ENCODE data around the gene PPCDC.

The PPCDC gene, protein sequence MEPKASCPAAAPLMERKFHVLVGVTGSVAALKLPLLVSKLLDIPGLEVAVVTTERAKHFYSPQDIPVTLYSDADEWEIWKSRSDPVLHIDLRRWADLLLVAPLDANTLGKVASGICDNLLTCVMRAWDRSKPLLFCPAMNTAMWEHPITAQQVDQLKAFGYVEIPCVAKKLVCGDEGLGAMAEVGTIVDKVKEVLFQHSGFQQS

DNA sequence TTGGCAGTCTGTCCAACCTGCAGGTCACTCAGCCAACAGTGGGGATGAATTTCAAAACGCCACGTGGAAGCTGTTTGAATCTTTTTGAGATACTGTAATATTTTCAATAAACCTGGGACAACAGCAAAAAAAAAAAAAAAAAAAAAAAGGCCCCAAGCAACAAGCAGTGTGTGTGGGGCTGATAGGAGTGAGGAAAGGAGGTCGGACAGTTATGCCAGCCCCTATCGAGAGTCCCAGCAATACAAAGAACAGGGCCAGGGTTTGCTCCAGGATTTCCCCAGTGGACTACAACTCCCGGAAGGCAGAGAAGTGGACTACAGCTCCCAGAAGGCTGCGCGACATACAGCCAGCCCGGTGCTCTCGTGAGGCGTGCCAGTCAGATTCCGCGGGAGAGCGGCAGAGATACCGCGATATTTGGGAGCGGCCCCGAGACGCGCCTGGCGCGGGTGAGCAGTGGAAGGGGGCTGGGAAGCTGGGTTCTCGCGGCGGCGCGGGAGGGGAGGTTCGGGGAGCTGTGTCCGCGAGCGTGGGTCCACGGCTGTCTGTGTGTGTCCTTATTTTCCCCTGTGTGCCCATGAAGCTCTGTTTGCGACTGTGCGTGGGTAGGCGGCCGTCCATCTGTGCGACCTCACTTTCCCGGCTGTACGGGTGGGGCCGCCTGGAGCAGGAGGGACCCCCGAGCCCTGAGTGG is at the start of gene PPCDC:
PPCDC (plus strand) TSS at position 410 of the 691 bp plus-strand sequence. CDS start 4,729 bp downstream, outside the sequence.
- peak; percentile 90 for DNase-seq (ENCODE audit: low read depth)

- no peak for DNase-seq (ENCODE audit: low read depth)
These were observed 47.2 kb upstream of the PPCDC start for GRCh38 chr15:74976159-74976558.

- no peak for DNase-seq (ENCODE audit: low read depth)
These were observed 45.8 kb upstream of the PPCDC start for GRCh38 chr15:74977599-74977998.

- DNase-seq (ENCODE audit: low read depth): no peak
These were observed 45.3 kb upstream of the PPCDC start for GRCh38 chr15:74978077-74978476.

DNA sequence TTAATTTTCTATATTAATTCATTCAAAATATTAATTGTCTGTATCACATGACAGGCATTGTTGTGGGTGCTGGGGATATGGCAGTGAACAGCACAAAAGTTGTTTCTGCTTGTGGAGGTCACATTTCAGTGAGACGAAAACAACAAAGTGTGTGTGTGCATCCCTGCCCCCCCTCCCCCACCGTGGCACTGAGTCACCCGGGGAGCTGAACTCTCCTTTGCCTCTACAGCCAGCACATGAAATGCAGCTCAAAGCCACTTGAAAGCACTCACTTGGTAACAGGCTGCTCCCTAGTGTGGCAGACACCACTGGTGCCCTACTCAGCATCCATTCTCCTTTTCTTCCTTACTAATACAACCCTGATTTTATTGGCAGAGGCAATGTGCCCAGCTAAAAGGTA is 44.9 kb upstream of the PPCDC start:
- DNase-seq (ENCODE audit: low read depth): peak; percentile 17

GRCh38 chr15:74982183-74982582 is 41.2 kb upstream of the PPCDC start:
- DNase-seq (ENCODE audit: low read depth): no peak

DNA sequence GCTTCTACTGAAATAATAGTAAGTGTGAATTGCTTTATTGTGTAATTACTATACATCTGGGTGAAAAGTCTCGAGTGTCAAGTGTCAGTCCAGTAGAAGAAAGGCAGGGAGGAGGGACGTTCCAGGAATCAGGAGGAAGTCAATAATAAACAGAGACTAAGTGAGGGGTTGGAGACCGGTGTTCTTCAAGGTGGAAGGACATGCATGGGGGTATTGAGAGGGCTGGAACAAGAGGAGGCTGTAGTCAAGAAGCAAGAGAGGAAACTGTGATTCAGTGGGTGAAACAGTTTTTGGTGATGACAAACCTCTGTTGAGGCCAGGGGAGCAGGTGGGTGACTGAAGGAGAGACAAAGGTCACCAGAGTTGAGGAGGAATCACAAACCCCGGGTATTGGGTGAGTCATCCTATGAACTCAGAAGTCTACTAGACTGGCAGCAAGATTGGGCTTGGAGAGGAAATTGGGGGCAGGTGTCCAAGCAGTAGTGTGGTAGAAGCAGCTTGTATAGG is 39.6 kb upstream of the PPCDC start:
- no peak for DNase-seq (ENCODE audit: low read depth)

DNA sequence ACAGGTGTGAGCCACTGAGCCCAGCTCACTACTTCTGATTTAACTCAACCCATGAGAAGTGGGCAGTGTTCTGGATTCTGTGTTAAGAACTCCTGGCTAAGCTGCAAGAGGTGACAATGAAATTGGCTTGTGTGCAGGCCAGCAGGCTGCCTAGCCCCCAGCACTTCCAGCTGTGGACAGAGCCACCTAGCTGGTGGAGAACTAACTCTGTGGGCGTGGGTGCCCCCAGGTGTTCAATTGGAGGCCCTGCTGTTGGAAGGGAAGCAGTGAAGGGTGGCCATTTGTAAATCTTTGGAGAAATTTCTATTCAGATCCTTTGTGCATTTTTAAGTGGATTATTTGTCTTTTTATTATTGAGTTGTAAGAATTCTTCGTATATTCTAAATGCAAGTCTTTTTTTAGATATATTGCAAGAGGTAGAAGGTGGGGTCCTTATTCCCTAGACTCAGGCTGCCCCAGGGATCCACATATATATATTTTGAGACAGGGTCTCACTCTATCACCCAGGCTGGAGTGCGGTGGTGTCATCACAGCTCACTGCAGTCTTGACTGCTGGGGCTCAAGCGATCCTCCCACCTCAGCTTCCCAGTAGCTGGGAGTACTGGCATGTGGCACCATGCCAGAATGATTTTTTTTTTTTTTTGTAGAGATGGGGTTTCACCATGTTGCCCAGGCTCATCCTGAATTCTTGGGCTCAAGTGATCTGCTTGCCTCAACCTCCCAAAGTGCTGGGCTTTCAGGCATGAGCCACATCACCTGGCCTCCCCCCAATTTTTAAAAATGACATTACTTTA is 35.2 kb upstream of the PPCDC start:
- no peak for DNase-seq (ENCODE audit: low read depth)

- DNase-seq (ENCODE audit: low read depth): no peak
These were observed 33.9 kb upstream of the PPCDC start for GRCh38 chr15:74989527-74989926.

GRCh38 chr15:74992619-74993018 is 30.8 kb upstream of the PPCDC start:
- DNase-seq (ENCODE audit: low read depth): no peak

- no peak for DNase-seq (ENCODE audit: low read depth)
These were observed 29.2 kb upstream of the PPCDC start for GRCh38 chr15:74994236-74994635.

GRCh38 chr15:74994685-74995084 is 28.7 kb upstream of the PPCDC start:
- no peak for DNase-seq (ENCODE audit: low read depth)

DNA sequence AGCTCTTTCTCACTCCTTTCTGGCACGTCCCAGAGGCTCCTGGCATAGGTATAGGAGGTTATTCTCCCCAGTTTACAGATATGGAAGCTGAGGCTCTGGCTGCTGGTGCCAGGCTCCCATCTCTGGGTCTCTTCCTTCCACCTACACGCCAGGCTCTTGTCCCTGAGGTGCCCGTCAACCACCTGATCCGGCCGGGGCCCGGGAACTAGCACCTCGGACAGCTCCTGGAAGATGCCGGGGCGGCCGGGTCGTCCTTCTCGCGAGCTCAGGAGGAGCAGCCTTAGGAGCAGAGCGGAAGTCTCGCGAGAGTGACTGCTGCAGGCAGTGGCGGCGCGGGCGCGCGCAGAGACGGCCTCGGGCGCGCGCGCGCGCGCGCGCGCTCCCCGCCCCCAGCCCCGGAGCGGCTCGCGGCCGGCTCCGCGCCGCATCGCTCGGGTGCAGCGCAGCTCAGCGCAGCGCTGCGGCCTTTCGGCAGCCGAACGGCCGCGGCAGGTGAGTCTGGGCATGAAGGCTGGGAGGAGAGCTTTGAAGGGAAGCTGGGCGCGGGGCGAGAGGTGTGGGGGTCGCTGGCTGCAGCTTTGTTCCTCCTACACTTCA is 28.1 kb upstream of the PPCDC start, which contains the start of gene SCAMP5:
SCAMP5 (plus strand) TSS at position 382 of the 597 bp plus-strand sequence. CDS start 16,277 bp downstream, outside the sequence.
- peak; percentile 83 for DNase-seq (ENCODE audit: low read depth)

GRCh38 chr15:74995779-74996765 is 27.3 kb upstream of the PPCDC start:
- DNase-seq (ENCODE audit: low read depth): no peak

DNA sequence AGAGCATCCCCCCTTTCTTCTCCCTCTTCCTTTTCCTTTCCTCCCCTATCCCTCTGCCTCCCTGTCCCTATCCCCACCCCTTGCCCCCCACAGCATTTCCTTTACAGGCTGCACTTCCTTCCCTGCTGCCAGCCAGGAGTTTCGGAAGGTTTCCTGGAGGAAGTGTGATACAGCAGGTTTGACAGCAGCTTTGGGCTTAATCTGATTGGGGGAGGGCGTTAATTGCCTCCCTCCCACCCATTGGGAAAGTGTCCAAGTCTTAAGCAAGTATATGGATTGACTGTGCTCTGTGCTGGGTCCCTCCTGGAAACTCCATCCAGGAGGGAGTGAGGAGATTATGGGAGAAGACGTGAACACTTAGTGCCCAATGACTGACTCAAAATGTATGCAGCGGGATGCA is 26.2 kb upstream of the PPCDC start:
- DNase-seq (ENCODE audit: low read depth): no peak

DNA sequence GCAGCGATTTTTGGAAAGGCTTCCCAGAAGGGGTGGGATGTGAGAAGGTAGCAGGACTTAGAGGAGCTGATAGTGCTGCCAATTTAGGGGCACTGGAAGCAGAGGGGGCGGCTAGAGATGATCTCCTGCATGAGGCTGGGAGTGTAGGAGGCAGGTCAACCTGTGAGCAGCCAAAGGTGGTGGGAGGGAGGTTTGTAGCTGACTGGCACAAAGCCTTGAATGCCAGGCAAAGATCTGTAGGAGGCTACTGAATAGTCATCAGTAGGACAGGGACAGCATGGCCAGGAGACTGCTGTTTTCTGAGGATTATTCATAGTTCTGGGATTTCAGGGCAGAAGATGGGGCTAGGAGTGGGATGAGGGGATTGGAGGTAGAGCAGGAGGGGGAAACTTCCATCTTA is 25.8 kb upstream of the PPCDC start:
- no peak for DNase-seq (ENCODE audit: low read depth)

DNA sequence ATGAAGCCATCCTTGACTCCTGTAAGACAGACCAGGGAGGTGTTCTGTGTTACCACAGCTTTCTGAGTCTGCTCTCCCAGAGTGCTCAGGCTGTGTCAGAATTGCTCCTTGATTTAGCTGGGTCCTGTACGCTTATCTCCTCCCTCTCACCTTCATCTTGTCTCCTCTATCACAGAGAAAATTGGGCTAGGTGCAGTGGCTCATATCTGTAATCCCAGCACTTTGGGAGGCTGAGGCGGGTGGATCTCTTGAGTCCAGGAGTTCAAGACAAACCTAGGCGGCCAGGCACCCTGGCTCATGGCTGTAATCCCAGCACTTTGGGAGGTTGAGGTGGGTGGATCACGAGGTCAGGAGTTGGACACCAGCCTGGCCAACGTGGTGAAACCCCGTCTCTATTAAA is 22.1 kb upstream of the PPCDC start:
- DNase-seq (ENCODE audit: low read depth): no peak

DNA sequence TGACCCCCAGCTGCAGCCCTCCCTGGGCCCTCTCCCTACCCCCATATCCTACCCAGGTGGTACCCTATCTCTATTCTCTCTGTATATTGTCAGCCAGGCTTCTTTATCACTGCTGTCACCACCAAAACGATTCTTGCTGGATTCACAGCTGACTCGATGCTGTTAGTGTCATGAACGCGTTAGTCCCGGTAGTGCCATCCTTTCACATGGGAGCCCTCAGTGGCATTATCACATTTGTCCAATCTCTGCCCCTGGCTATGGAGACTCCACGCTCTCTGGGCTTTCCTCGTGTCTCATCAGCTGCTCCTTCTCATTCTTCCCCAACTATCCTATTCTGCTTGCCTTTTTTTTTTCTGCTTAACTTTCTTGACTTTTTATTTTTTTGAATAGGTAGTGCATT is 21.0 kb upstream of the PPCDC start:
- DNase-seq (ENCODE audit: low read depth): no peak

DNA sequence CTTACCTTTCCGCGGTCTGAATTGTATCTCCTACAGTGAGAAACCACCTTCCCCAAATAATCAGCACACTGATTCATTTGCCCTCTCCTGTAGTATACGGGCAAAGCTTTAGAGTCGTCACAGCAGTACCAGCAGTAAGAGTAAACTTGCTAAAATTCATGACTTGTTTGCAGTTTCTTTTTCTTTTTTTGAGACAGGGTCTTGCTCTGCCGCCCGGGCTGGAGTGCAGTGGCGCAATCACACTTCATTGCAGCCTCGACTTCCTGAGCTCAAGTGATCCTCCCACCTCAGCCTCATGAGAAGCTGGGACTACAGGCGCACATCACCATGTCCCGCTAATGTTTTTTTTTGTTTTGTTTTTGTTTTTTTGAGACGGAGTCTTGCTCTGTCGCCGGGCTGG is 16.2 kb upstream of the PPCDC start:
- no peak for DNase-seq (ENCODE audit: low read depth)

DNA sequence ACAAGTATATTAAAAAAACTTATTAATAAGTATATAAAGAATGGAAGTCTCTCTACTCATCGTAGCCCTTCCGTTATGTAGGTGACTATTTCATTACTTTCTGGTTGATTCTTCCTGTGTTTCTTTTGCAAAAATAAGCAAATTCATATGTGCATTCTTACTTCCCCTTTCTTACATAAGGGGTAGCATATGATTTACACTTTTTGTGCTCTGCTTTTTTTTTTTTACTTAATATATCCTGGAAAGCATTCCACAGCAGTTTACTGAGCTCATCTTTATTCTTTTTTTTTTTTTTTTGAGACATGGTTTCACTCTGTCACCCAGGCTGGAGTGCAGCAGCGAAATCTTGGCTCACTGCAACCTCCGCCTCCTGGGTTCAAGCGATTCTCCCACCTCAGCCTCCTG is 15.2 kb upstream of the PPCDC start:
- no peak for DNase-seq (ENCODE audit: low read depth)

Data from stromal cell of bone marrow (primary cell).